Lower lobe of right lung (tissue), 2 donors: ENCODE results near the gene OR5K4. TPM values are rescaled to one million over a fixed set of nuclear protein-coding genes. Genes with fewer than 3 reads are reported as not detected.
"Not testable (repeated sequence)": the region's sequence is repeated elsewhere in the genome, so short reads cannot be mapped to it uniquely, and the experiment has no call there.

Source experiments
- ATAC-seq, 2 donors: fragments of 200-7000 bp; cut with Tn5 transposase; one replicate each; pipeline ENCODE4 v1.9.1; 2020 to 2022; ENCODE audit warnings: mild to moderate bottlenecking in 2 of 2, moderate library complexity in 2 of 2
- DNase-seq: peaks from one replicate; pipeline ENCODE4 v3.0.0-alpha.2; 2020
- H3K27ac ChIP-seq: fragments of 200-600 bp; one replicate; pipeline ENCODE4 v1.8.0; 2022
- H3K27me3 ChIP-seq: fragments of 200-600 bp; one replicate; pipeline ENCODE4 v1.8.0; 2022; ENCODE audit warnings: low read depth
- H3K36me3 ChIP-seq: fragments of 200-600 bp; one replicate; pipeline ENCODE4 v1.8.0; 2022; ENCODE audit warnings: mild to moderate bottlenecking
- H3K4me1 ChIP-seq: fragments of 200-600 bp; one replicate; pipeline ENCODE4 v1.8.0; 2022
- H3K4me3 ChIP-seq: fragments of 200-600 bp; one replicate; pipeline ENCODE4 v1.8.0; 2022; ENCODE audit warnings: mild to moderate bottlenecking
- H3K9me3 ChIP-seq: fragments of 200-600 bp; one replicate; pipeline ENCODE4 v1.8.0; 2022
- CTCF ChIP-seq: fragments of 200-600 bp; IDR thresholded peaks from one replicate; pipeline ENCODE4 v1.8.0; 2022; ENCODE audit warnings: antibody characterized with exemption, mild to moderate bottlenecking
- intact Hi-C: fragments of 100-400 bp; cut with DNase I; formaldehyde crosslinking; loops from one replicate; pipeline ENCODE4 v1.11.0; 2022
- total RNA-seq: library from RNA; stranded (reverse); fragmentation: NEBNext Ultra II Directional; extraction: Animal tissue kit (Norgen Biotek cat#: 25700); gene quantifications from one replicate; pipeline ENCODE4 v1.2.1, GENCODE V29; 2021
- donor health status: DM: no; HTN: yes; CAD: no; lungs with severe emphysema.

Gene OR5K4
- total RNA-seq, 1 donor from 2014 or later = not detected

- H3K4me1 ChIP-seq = no peaks in the 10 kb centered on the region
- H3K36me3 ChIP-seq = no peaks in the 10 kb centered on the region
- ATAC-seq (no peak), DNase-seq (no peak)
- no peaks in the 10 kb centered on the region for H3K27me3 ChIP-seq
- H3K27ac ChIP-seq = no peak within 1 kb of the TSS
- intact Hi-C loops = no loop called here
- no peak for TF ChIP-seq CTCF
- H3K9me3 ChIP-seq = no peaks in the 10 kb centered on the region
- H3K4me3 ChIP-seq = no peak within 1 kb of the TSS
Observed at GRCh38 chr3:98390366-98390765, 36.7 kb downstream of the OR5K4 start, which contains the start of gene OR5K3. Gene OR5K3, plus strand, starts transcription at chr3:98390666. Its CDS starts 0 bp downstream, at chr3:98390666.

GRCh38 chr3:98395101-98395500, 41.4 kb downstream of the OR5K4 start:
- H3K27ac ChIP-seq = no peak overlapping the region
- no peak for ATAC-seq
- no peak for TF ChIP-seq CTCF
- DNase-seq = no peak
- no peaks in the 10 kb centered on the region for H3K27me3 ChIP-seq
- no peak overlapping the region for H3K4me3 ChIP-seq
- no peaks in the 10 kb centered on the region for H3K36me3 ChIP-seq
- intact Hi-C loops = no loop called here
- no peaks in the 10 kb centered on the region for H3K9me3 ChIP-seq
- no peaks in the 10 kb centered on the region for H3K4me1 ChIP-seq

- H3K27ac ChIP-seq, H3K36me3 ChIP-seq, H3K4me1 ChIP-seq, H3K27me3 ChIP-seq, ATAC-seq, H3K9me3 ChIP-seq, intact Hi-C loops, H3K4me3 ChIP-seq, DNase-seq: not testable (repeated sequence)
Observed at GRCh38 chr3:98396482-98396881, 42.8 kb downstream of the OR5K4 start.

- no peak for TF ChIP-seq CTCF
Observed at GRCh38 chr3:98398513-98398912, 44.9 kb downstream of the OR5K4 start.

GRCh38 chr3:98402507-98402906, 48.9 kb downstream of the OR5K4 start:
- Histone ChIP-seq H3K36me3 (no peaks in the 10 kb centered on the region), H3K9me3 (peaks cover 18% of the 10 kb centered on the region), H3K4me1 (no peaks in the 10 kb centered on the region), H3K4me3 (no peak overlapping the region), H3K27me3 (no peaks in the 10 kb centered on the region), H3K27ac (no peak overlapping the region)
- intact Hi-C loops = no loop called here
- no peak for TF ChIP-seq CTCF
- DNase-seq (no peak), ATAC-seq (no peak)

More at GRCh38 chr3:98398513-98398912, 44.9 kb downstream of the OR5K4 start:
- ATAC-seq = no peak
- no peak overlapping the region for H3K27ac ChIP-seq
- H3K27me3 ChIP-seq = no peaks in the 10 kb centered on the region
- H3K4me1 ChIP-seq = no peaks in the 10 kb centered on the region
- no peak overlapping the region for H3K4me3 ChIP-seq
- peaks cover 6% of the 10 kb centered on the region for H3K9me3 ChIP-seq
- no peaks in the 10 kb centered on the region for H3K36me3 ChIP-seq
- intact Hi-C loops = no loop called here
- no peak for DNase-seq

- Histone ChIP-seq H3K27ac (no peak overlapping the region), H3K9me3 (peaks cover 18% of the 10 kb centered on the region), H3K4me3 (no peak overlapping the region), H3K4me1 (no peaks in the 10 kb centered on the region), H3K36me3 (no peaks in the 10 kb centered on the region), H3K27me3 (no peaks in the 10 kb centered on the region)
- no peak for TF ChIP-seq CTCF
- ATAC-seq (no peak), DNase-seq (no peak)
- intact Hi-C loops = no loop called here
Observed at GRCh38 chr3:98404010-98404409, 50.4 kb downstream of the OR5K4 start.

Other genes with a start within 250 kb of the OR5K4 start
- gene OR5H1, start 223.1 kb upstream of the OR5K4 start, total RNA-seq = not detected
- gene OR5H14, start 206.4 kb upstream of the OR5K4 start, total RNA-seq = not detected
- not detected for gene OR5H15, start 187.2 kb upstream of the OR5K4 start, total RNA-seq
- not detected for gene OR5H6, start 89.6 kb upstream of the OR5K4 start, total RNA-seq
- gene OR5H2, start 71.3 kb upstream of the OR5K4 start, total RNA-seq = not detected
- not detected for gene OR5K3, start 36.8 kb downstream of the OR5K4 start, total RNA-seq
- not detected for gene OR5K1, start 109.3 kb downstream of the OR5K4 start, total RNA-seq
- not detected for gene OR5K2, start 143.8 kb downstream of the OR5K4 start, total RNA-seq
- 91.2 TPM for gene CLDND1, start 169.0 kb downstream of the OR5K4 start, total RNA-seq
- 1.4 TPM for gene GPR15, start 178.1 kb downstream of the OR5K4 start, total RNA-seq
- 18.0 TPM for gene CPOX, start 239.8 kb downstream of the OR5K4 start, total RNA-seq